K562 (cell line): ENCODE data around the gene LTBP4. TPM values are rescaled to one million over a fixed set of nuclear protein-coding genes. Genes with fewer than 3 reads are reported as not detected.

Experiments used
- ATF7 ChIP-seq: fragments of 450-650 bp; IDR thresholded peaks from 2 replicates; pipeline ENCODE4 v1.7.1; 2014; ENCODE audit warnings: mild to moderate bottlenecking, moderate library complexity
- BRD4 ChIP-seq: fragments of 200-600 bp; sonication (generic); IDR thresholded peaks from 2 replicates; pipeline ENCODE4 v1.6.1; 2017; ENCODE audit warnings: inconsistent platforms
- CBX5 ChIP-seq: IDR thresholded peaks from 2 replicates; pipeline ENCODE4 v1.6.1; 2014; ENCODE audit warnings: low read depth, borderline replicate concordance
- DNMT1 ChIP-seq: fragments of 450-650 bp; IDR thresholded peaks from 2 replicates; pipeline ENCODE4 v1.6.1; 2016; ENCODE audit warnings: antibody characterized with exemption, mild to moderate bottlenecking
- EGR1 ChIP-seq: fragments of 450-650 bp; conservative IDR thresholded peaks from 2 replicates; pipeline ENCODE4 v1.6.1; 2017; ENCODE audit warnings: mild to moderate bottlenecking
- FOXM1 ChIP-seq, 2 experiments: fragments of 450-650 bp in 1 of 2; sonication (generic) in 1 of 2; formaldehyde crosslinking in 1 of 2; IDR thresholded peaks; 2 replicates each; pipeline versions ENCODE4 v1.6.1 to v1.9.0; 2017 to 2022; ENCODE audit warnings: low read depth in 2 of 2, mild to moderate bottlenecking in 2 of 2, missing genetic modification reagents in 1 of 2, moderate library complexity in 1 of 2
- HDGF ChIP-seq: fragments of 450-650 bp; IDR thresholded peaks from 2 replicates; pipeline ENCODE4 v1.6.1; 2016
- HNRNPLL ChIP-seq: fragments of 200-400 bp; formaldehyde crosslinking; IDR thresholded peaks from 2 replicates; pipeline ENCODE4 v1.6.1; 2017; ENCODE audit warnings: low read length, low read depth, mild to moderate bottlenecking; ENCODE audit not compliant: poor library complexity, severe bottlenecking
- JUN ChIP-seq, 2 experiments: sonication (generic) in 1 of 2; formaldehyde crosslinking in 1 of 2; IDR thresholded peaks; 2 replicates each; pipeline versions ENCODE4 v1.6.1 to v1.8.0; 2012 to 2022; ENCODE audit warnings: borderline replicate concordance in 2 of 2, mild to moderate bottlenecking in 2 of 2, improper control_type of control experiment in 1 of 2, low read depth in 1 of 2, low read length in 1 of 2, missing genetic modification reagents in 1 of 2
- NCOA2 ChIP-seq, 2 experiments: fragments of 450-650 bp; IDR thresholded peaks; 2 replicates each; pipeline ENCODE4 v1.6.1; 2018; ENCODE audit warnings: mild to moderate bottlenecking in 2 of 2, moderate library complexity in 1 of 2; ENCODE audit not compliant: partially characterized antibody in 2 of 2
- NR2F6 ChIP-seq: fragments of 450-650 bp; formaldehyde crosslinking; IDR thresholded peaks from 2 replicates; pipeline ENCODE4 v1.4.0; 2020; ENCODE audit warnings: mild to moderate bottlenecking
- NR3C1 ChIP-seq: sonication (generic); formaldehyde crosslinking; IDR thresholded peaks from 2 replicates; pipeline ENCODE4 v1.8.1; 2022; ENCODE audit warnings: missing genetic modification reagents
- OTX1 ChIP-seq: fragments of 450-650 bp; formaldehyde crosslinking; IDR thresholded peaks from 2 replicates; pipeline ENCODE4 v1.4.0; 2022; ENCODE audit warnings: mild to moderate bottlenecking
- POLR2G ChIP-seq: fragments of 200-400 bp; formaldehyde crosslinking; IDR thresholded peaks from 2 replicates; pipeline ENCODE4 v1.6.1; 2017; ENCODE audit warnings: low read depth, mild to moderate bottlenecking, antibody characterized with exemption, low read length, moderate library complexity
- RBFOX2 ChIP-seq: fragments of 200-400 bp; formaldehyde crosslinking; IDR thresholded peaks from 2 replicates; pipeline ENCODE4 v1.6.1; 2017; ENCODE audit warnings: low read depth, mild to moderate bottlenecking, low read length, moderate library complexity
- SP1 ChIP-seq: sonication (generic); formaldehyde crosslinking; IDR thresholded peaks from 2 replicates; pipeline ENCODE4 v1.8.1; 2022; ENCODE audit warnings: mild to moderate bottlenecking, missing genetic modification reagents
- U2AF1 ChIP-seq: fragments of 200-400 bp; formaldehyde crosslinking; optimal IDR thresholded peaks from 2 replicates; pipeline ENCODE3; 2017; ENCODE audit warnings: mild to moderate bottlenecking, low read depth, low read length, moderate library complexity
- ZFPM2 ChIP-seq: fragments of 250-450 bp; sonication (Bioruptor Pico); IDR thresholded peaks from 2 replicates; pipeline ENCODE4 v1.5.1; 2022; ENCODE audit warnings: mild to moderate bottlenecking
- ZNF134 ChIP-seq: fragments of 250-450 bp; sonication (Bioruptor Pico); conservative IDR thresholded peaks from 2 replicates; pipeline ENCODE4 v1.4.0; 2020
- ZNF140 ChIP-seq: fragments of 250-450 bp; sonication (Bioruptor Pico); IDR thresholded peaks from 2 replicates; pipeline ENCODE4 v1.8.0; 2021; ENCODE audit warnings: moderate library complexity, mild to moderate bottlenecking, inconsistent platforms
- ZNF668 ChIP-seq: fragments of 250-450 bp; sonication (Bioruptor Pico); IDR thresholded peaks from 2 replicates; pipeline ENCODE4 v1.8.0; 2022; ENCODE audit warnings: mild to moderate bottlenecking, inconsistent platforms
- polyA plus RNA-seq, 8 experiments: library from polyadenylated mRNA; depleted of rRNA in 4 of 8; stranded (reverse) in 5 of 8; unstranded in 3 of 8; fragments of >200 nt; fragmentation: Nextera tagmentation in 2 of 8; fragmentation: Illumina TruSeq in 1 of 8; extraction: Ambion mirVana in 2 of 8; extraction: Trizol in 1 of 8; gene quantifications; 2 replicates each; pipeline versions ENCODE4 v1.2.1 to v1.2.3, GENCODE V29; 2011 to 2014; ENCODE audit warnings: inconsistent platforms in 1 of 8, missing spikeins in 1 of 8
- total RNA-seq, 7 experiments: library from RNA; depleted of rRNA in 6 of 7; stranded (reverse); fragments of >200 nt in 6 of 7; fragmentation: Illumina TruSeq in 2 of 7; extraction: Trizol in 2 of 7; gene quantifications; 2 replicates each; pipeline versions ENCODE4 v1.2.1 to v1.2.3, GENCODE V29; 2011 to 2021; ENCODE audit warnings: low replicate concordance in 1 of 7
- TF ChIP-seq, protein P1 (sequence below): fragments of 450-650 bp; IDR thresholded peaks from 2 replicates; pipeline ENCODE4 v1.6.1; 2016; ENCODE audit warnings: antibody characterized with exemption
- TF ChIP-seq, protein P2 (sequence below): sonication (generic); formaldehyde crosslinking; IDR thresholded peaks from 2 replicates; pipeline ENCODE4 v1.5.0; 2020; ENCODE audit warnings: missing genetic modification reagents
- TF ChIP-seq, protein P3 (sequence below): sonication (generic); formaldehyde crosslinking; IDR thresholded peaks from 2 replicates; pipeline ENCODE4 v1.8.0; 2022; ENCODE audit warnings: mild to moderate bottlenecking, low read depth, missing genetic modification reagents
- TF ChIP-seq, protein P4 (sequence below): fragments of 200-800 bp; sonication (Bioruptor generic); IDR thresholded peaks from 2 replicates; pipeline ENCODE4 v1.6.1; 2017; ENCODE audit warnings: missing genetic modification characterization, missing compliant biosample characterization

LTBP4 gene
- total and polyA plus RNA-seq, 9 of the 15 experiments (the other 6 are each of a cell fraction or from before 2014, with no cell fraction given): 0.35 to 160 (median 31.6) TPM

DNA sequence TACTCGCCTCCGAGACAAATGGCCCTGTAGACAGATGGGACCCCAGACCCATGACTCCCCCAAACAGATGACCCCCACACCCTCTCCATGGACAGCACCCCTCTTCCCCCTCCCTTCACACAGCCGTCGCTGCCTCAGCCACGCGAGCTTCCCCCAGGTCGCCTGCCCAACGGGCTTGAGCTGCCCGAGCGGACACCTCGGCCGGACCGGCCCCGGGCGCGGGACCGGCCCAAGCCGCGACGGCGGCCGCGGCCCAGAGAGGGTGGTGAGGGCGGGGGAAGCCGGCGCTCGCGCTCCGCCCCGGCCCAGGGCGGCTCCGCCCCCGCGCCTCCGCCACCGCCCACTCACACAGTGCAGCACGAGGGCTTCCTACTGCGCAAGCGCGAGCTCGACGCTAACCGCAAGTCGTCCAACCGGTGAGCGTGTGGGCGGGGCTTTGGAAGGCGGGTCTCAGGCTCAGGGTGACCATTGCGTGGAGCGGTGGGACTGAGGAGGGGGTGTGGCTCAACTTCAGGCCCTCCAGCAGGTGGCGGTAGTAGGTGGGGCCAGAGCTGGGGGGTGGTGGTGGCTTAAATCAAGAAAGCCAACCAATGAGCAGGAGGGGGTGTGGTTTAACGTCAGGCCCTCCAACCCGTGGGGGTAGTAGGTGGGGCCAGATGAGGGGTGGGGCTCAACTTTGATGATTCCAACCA is 30.7 kb upstream of the LTBP4 start (continued):
- TF ChIP-seq, protein P1, sequence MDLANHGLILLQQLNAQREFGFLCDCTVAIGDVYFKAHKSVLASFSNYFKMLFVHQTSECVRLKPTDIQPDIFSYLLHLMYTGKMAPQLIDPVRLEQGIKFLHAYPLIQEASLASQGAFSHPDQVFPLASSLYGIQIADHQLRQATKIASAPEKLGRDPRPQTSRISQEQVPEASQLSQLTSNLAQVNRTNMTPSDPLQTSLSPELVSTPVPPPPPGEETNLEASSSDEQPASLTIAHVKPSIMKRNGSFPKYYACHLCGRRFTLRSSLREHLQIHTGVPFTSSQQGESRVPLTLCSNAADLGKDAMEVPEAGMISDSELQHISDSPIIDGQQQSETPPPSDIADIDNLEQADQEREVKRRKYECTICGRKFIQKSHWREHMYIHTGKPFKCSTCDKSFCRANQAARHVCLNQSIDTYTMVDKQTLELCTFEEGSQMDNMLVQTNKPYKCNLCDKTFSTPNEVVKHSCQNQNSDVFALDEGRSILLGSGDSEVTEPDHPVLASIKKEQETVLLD: peak; percentile 73
- no peak for TF ChIP-seq DNMT1
- no peak for TF ChIP-seq NR2F6 (CRISPR knock-in tag)
- TF ChIP-seq ZNF668 (CRISPR knock-in tag): no peak
- 0 out of 2 replicates have a peak, but pooled peaks have one; percentile 5 for TF ChIP-seq JUN (IDR thresholded peaks at IDR 0.05; ENCODE audit: borderline replicate concordance, low read depth, low read length)
- no peak for TF ChIP-seq JUN (CRISPR knock-in tag; IDR thresholded peaks at IDR 0.05; ENCODE audit: borderline replicate concordance)
- peak; percentile 72; the same call in 1 of the 2 replicates for TF ChIP-seq HDGF
- TF ChIP-seq, protein P2, sequence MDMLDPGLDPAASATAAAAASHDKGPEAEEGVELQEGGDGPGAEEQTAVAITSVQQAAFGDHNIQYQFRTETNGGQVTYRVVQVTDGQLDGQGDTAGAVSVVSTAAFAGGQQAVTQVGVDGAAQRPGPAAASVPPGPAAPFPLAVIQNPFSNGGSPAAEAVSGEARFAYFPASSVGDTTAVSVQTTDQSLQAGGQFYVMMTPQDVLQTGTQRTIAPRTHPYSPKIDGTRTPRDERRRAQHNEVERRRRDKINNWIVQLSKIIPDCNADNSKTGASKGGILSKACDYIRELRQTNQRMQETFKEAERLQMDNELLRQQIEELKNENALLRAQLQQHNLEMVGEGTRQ (CRISPR knock-in tag): peak; percentile 30; the same call in 1 of the 2 replicates
- no peak for TF ChIP-seq NR3C1 (CRISPR knock-in tag)
- peak; percentile 78 for TF ChIP-seq POLR2G
- TF ChIP-seq OTX1 (CRISPR knock-in tag): 0 out of 2 replicates have a peak, but pooled peaks have one; percentile 21
- TF ChIP-seq SP1 (CRISPR knock-in tag): peak; percentile 98
- TF ChIP-seq, protein P3, sequence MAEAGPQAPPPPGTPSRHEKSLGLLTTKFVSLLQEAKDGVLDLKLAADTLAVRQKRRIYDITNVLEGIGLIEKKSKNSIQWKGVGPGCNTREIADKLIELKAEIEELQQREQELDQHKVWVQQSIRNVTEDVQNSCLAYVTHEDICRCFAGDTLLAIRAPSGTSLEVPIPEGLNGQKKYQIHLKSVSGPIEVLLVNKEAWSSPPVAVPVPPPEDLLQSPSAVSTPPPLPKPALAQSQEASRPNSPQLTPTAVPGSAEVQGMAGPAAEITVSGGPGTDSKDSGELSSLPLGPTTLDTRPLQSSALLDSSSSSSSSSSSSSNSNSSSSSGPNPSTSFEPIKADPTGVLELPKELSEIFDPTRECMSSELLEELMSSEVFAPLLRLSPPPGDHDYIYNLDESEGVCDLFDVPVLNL: no peak
- TF ChIP-seq ZNF134 (CRISPR knock-in tag): no peak
- peak; percentile 98 for TF ChIP-seq EGR1
- TF ChIP-seq U2AF1: no peak
- no peak for TF ChIP-seq HNRNPLL
- no peak for TF ChIP-seq BRD4
- no peak for TF ChIP-seq ZFPM2 (CRISPR knock-in tag)
- TF ChIP-seq ATF7: peak; percentile 77
- peak; percentile 64 for TF ChIP-seq RBFOX2
- no peak for TF ChIP-seq CBX5
- no peak for TF ChIP-seq FOXM1 (IDR thresholded peaks at IDR 0.05; ENCODE audit: low read depth)
- 0 out of 2 replicates have a peak, but pooled peaks have one; percentile 34 for TF ChIP-seq FOXM1 (CRISPR knock-in tag; IDR thresholded peaks at IDR 0.05; ENCODE audit: low read depth)
- TF ChIP-seq, protein P4, sequence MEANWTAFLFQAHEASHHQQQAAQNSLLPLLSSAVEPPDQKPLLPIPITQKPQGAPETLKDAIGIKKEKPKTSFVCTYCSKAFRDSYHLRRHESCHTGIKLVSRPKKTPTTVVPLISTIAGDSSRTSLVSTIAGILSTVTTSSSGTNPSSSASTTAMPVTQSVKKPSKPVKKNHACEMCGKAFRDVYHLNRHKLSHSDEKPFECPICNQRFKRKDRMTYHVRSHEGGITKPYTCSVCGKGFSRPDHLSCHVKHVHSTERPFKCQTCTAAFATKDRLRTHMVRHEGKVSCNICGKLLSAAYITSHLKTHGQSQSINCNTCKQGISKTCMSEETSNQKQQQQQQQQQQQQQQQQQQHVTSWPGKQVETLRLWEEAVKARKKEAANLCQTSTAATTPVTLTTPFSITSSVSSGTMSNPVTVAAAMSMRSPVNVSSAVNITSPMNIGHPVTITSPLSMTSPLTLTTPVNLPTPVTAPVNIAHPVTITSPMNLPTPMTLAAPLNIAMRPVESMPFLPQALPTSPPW (CRISPR knock-in tag): peak; percentile 92
- TF ChIP-seq ZNF140 (CRISPR knock-in tag): no peak
- TF ChIP-seq NCOA2 (IDR thresholded peaks at IDR 0.05; ENCODE audit: partially characterized antibody in 2 of 2): no peak
